Upper lobe of left lung (tissue), 6 donors: ENCODE results near the gene PDE4D. TPM values are rescaled to one million over a fixed set of nuclear protein-coding genes. Genes with fewer than 3 reads are reported as not detected.

Experiments used
- ATAC-seq, 2 donors: fragments of 200-7000 bp; cut with Tn5 transposase; one replicate each; pipeline ENCODE4 v1.9.1; 2022; ENCODE audit warnings: mild to moderate bottlenecking in 2 of 2, moderate library complexity in 2 of 2; ENCODE audit not compliant: low FRiP score in 2 of 2
- DNase-seq, 2 donors: peaks; one replicate each; pipeline ENCODE4 v3.0.0-alpha.2; 2019 to 2020
- H3K27ac ChIP-seq, 4 donors: fragments of 200-600 bp; sonication (generic); one replicate each; pipeline ENCODE4 v1.5.1; 2016 to 2019
- H3K27me3 ChIP-seq, 4 donors: fragments of 200-600 bp; sonication (generic); one replicate each; pipeline ENCODE4 v1.5.1; 2017 to 2019
- H3K36me3 ChIP-seq, 4 donors: fragments of 200-600 bp; sonication (generic); one replicate each; pipeline ENCODE4 v1.5.1; 2016 to 2019
- H3K4me1 ChIP-seq, 4 donors: fragments of 200-600 bp; sonication (generic); one replicate each; pipeline ENCODE4 v1.5.1; 2018 to 2019
- H3K4me3 ChIP-seq, 4 donors: fragments of 200-600 bp; sonication (generic); one replicate each; pipeline ENCODE4 v1.5.1; 2017 to 2019; ENCODE audit warnings: mild to moderate bottlenecking in 2 of 4, moderate library complexity in 1 of 4
- H3K9me3 ChIP-seq, 4 donors: fragments of 200-600 bp; sonication (generic); one replicate each; pipeline ENCODE4 v1.5.1; 2018 to 2019
- CTCF ChIP-seq, 6 experiments: fragments of 450-650 bp in 4 of 6; fragments of 200-600 bp in 2 of 6; sonication (generic) in 2 of 6; IDR thresholded peaks; one replicate each; pipeline ENCODE4 v1.5.1; 2016 to 2019; ENCODE audit warnings: antibody characterized with exemption in 6 of 6
- EP300 ChIP-seq, 4 donors: sonication (generic); formaldehyde crosslinking; IDR thresholded peaks; one replicate each; pipeline ENCODE4 v1.5.1; 2017; ENCODE audit warnings: antibody characterized with exemption in 4 of 4, control low read depth in 2 of 4
- POLR2A ChIP-seq, 4 donors: fragments of 450-650 bp; IDR thresholded peaks; one replicate each; pipeline ENCODE4 v1.5.1; 2016 to 2017; ENCODE audit warnings: antibody characterized with exemption in 4 of 4, mild to moderate bottlenecking in 2 of 4
- POLR2AphosphoS5 ChIP-seq, 2 donors: sonication (generic); formaldehyde crosslinking; IDR thresholded peaks; one replicate each; pipeline ENCODE4 v1.5.1; 2017; ENCODE audit warnings: antibody characterized with exemption in 2 of 2
- WGBS, 2 donors: methylation state at CpG; one replicate each; pipeline ENCODE4 v1.1.5; 2017 to 2018; 5-methylcytosine and 5-hydroxymethylcytosine counted together
- total RNA-seq, 6 donors: library from RNA; depleted of rRNA in 4 of 6; stranded (reverse); fragments of >200 nt in 4 of 6; gene quantifications; one replicate each; pipeline versions ENCODE4 v1.1.0 to v1.2.1, GENCODE V29; 2016 to 2021
- donor health status: DM: no; HTN: no; CAD: no; lungs with moderate emphysema.
- donor health status: DM: no; HTN: yes; CAD: no; lungs with severe emphysema.

The PDE4D gene
- total RNA-seq, 6 donors from 2014 or later, result 50.4 to 188 (median 84.0) TPM

GRCh38 chr5:59071755-59072549 lies 821.6 kb downstream of the PDE4D start:
- TF ChIP-seq CTCF (IDR thresholded peaks at IDR 0.05) (no peak), POLR2AphosphoS5 (IDR thresholded peaks at IDR 0.05) (no peak), EP300 (IDR thresholded peaks at IDR 0.05) (no peak), POLR2A (IDR thresholded peaks at IDR 0.05) (no peak)
- no peaks in the 10 kb centered on the region for H3K9me3 ChIP-seq
- no peak overlapping the region for H3K4me3 ChIP-seq
- no peak overlapping the region for H3K27ac ChIP-seq
- no peaks in the 10 kb centered on the region for H3K36me3 ChIP-seq
- H3K4me1 ChIP-seq, result no peaks in the 10 kb centered on the region
- ATAC-seq, result no peak
- peak in 1 of 2 donors; percentile 18 for DNase-seq
- no peaks in the 10 kb centered on the region for H3K27me3 ChIP-seq
- WGBS, 2 donors, result 89 to 90% methylated on average over 12 of the region's 12 CpGs

- 74 to 80% methylated on average over 2 of the region's 2 CpGs for WGBS, 2 donors
- Histone ChIP-seq H3K36me3 (no peaks in the 10 kb centered on the region), H3K4me3 (no peak overlapping the region), H3K27me3 (no peaks in the 10 kb centered on the region), H3K9me3 (no peaks in the 10 kb centered on the region), H3K27ac (no peak overlapping the region), H3K4me1 (no peaks in the 10 kb centered on the region)
- ATAC-seq, result peak in 1 of 2 donors; percentile 76
- TF ChIP-seq POLR2AphosphoS5 (IDR thresholded peaks at IDR 0.05) (no peak), POLR2A (IDR thresholded peaks at IDR 0.05) (no peak), EP300 (IDR thresholded peaks at IDR 0.05) (no peak), CTCF (IDR thresholded peaks at IDR 0.05) (no peak)
- DNase-seq, result no peak
Observed at GRCh38 chr5:59069438-59070079, 824.0 kb downstream of the PDE4D start.

- Histone ChIP-seq H3K27me3 (no peaks in the 10 kb centered on the region), H3K36me3 (no peaks in the 10 kb centered on the region), H3K9me3 (no peaks in the 10 kb centered on the region), H3K4me3 (no peak overlapping the region), H3K4me1 (no peaks in the 10 kb centered on the region), H3K27ac (no peak overlapping the region)
- TF ChIP-seq CTCF (IDR thresholded peaks at IDR 0.05) (no peak), POLR2AphosphoS5 (IDR thresholded peaks at IDR 0.05) (no peak), POLR2A (IDR thresholded peaks at IDR 0.05) (no peak), EP300 (IDR thresholded peaks at IDR 0.05) (no peak)
- DNase-seq (no peak), ATAC-seq (no peak)
- 89 to 91% methylated on average over 4 of the region's 4 CpGs for WGBS, 2 donors
Observed at GRCh38 chr5:59067956-59068656, 825.4 kb downstream of the PDE4D start.

GRCh38 chr5:59066367-59067163 lies 827.0 kb downstream of the PDE4D start:
- DNase-seq, result no peak
- no peak overlapping the region for H3K27ac ChIP-seq
- H3K27me3 ChIP-seq, result no peaks in the 10 kb centered on the region
- TF ChIP-seq CTCF (IDR thresholded peaks at IDR 0.05), result no peak
- no peak for TF ChIP-seq EP300 (IDR thresholded peaks at IDR 0.05)
- TF ChIP-seq POLR2AphosphoS5 (IDR thresholded peaks at IDR 0.05), result no peak
- no peak for TF ChIP-seq POLR2A (IDR thresholded peaks at IDR 0.05)
- no peak overlapping the region for H3K4me3 ChIP-seq
- no peaks in the 10 kb centered on the region for H3K4me1 ChIP-seq
- no peak for ATAC-seq
- H3K9me3 ChIP-seq, result no peaks in the 10 kb centered on the region
- 85 to 96% methylated on average over 5 of the region's 5 CpGs for whole genome bisulfite sequencing, 2 donors
- H3K36me3 ChIP-seq, result no peaks in the 10 kb centered on the region
